ENCODE data around the gene AFTPH.

AFTPH gene

DNA sequence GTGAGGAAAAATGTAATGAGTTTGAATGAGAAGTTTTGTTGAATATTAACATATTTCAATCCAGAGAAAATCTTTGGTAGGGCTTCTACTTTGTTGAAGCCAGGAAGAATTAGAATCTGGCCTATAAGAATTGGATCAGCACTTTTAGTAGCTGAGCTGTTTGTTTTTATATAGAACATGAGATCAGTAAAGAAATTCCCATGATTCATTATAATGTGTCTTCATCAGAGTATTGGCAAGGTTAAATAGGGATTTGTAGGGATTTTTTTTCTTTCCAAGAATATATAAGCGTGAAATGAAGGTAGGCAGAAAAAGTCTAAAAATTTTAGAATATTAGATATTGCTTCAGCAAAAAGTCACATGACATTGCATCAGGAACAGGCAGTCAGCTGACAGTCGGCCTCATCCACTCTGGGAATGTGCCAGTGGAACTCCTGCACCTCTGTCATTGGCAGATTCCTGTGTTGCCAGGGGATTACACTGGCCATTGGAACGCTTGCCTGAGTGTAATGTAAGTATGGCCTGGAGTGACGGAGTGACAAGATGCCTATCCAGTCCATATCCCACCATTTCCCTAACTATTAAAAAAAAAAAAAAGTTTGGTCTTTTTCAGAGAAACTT, 69.0 kb downstream of the AFTPH start:
- Histone ChIP-seq H3K4me2 (ENCODE audit: low read depth, low read length, poor library complexity, severe bottlenecking) (no peak overlapping the region), H3K79me2 (ENCODE audit: insufficient read depth, low read length) (no peaks in the 10 kb centered on the region), H3K4me3 (ENCODE audit: insufficient read depth, low read length, poor library complexity, severe bottlenecking) (no peak overlapping the region), H3K9me2 (replicated peaks; ENCODE audit: insufficient read depth, low read length) (no peaks in the 10 kb centered on the region), H3K9ac (ENCODE audit: low read length) (no peak overlapping the region), H3F3A (ENCODE audit: insufficient read depth) (peaks cover 5% of the 10 kb centered on the region; the same call in 1 of the 2 replicates), H4K20me1 (ENCODE audit: low read depth, low read length) (no peaks in the 10 kb centered on the region), H3K9me3 (ENCODE audit: insufficient read depth, low read length) (no peaks in the 10 kb centered on the region), H2AFZ (ENCODE audit: low read depth, low read length, severe bottlenecking) (no peak overlapping the region), H3K27me3 (ENCODE audit: low read length) (no peaks in the 10 kb centered on the region), H3K27ac (ENCODE audit: low read depth, low read length) (no peak overlapping the region), H3K36me3 (ENCODE audit: low read length) (peaks cover 25% of the 10 kb centered on the region)
- TF ChIP-seq EZH2phosphoT487 (conservative IDR thresholded peaks at IDR 0.05; ENCODE audit: low read length) (no peak), CTCF (IDR thresholded peaks at IDR 0.05; ENCODE audit: insufficient read depth, low read length, poor library complexity, severe bottlenecking) (no peak)

DNA sequence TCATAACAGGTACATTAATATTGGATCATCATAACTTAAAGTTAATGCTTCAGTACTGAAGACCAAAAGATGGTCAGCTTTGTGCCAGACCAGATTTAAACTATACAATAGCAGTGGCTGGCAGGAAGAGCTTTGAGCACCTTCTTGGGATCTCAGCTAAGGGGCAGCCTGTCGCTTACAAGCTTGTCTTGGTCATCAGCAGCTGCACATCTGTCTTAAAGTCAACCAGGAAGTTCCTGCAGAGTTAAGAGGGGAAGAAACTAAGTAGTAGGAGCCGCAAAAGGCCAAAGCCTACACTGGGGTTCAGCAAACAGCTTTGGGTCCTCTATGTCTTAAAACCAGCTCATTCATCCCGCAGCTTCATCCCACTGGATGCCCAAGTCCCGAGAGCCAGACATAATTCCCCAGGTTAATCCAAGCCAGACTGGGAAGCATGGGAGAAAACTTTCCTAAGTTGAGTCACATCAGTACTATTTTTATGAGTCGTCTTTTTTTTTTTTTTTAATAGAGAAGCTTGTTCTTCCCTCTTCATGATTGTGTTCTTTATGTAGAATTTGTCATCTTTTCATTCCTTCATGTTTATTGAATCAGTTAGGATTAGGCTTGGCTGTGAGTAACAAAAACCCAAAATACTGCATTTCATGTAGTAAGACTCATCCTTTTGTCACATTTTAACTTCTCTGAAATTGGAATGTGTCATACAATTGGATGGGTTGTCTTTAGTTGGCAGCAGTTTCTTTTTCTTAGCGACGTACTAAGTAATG, 70.3 kb downstream of the AFTPH start:
- no peaks in the 10 kb centered on the region for H3K9me3 ChIP-seq (ENCODE audit: insufficient read depth, low read length)
- no peak overlapping the region for H2AFZ ChIP-seq (ENCODE audit: low read depth, low read length, severe bottlenecking)
- H3K27me3 ChIP-seq (ENCODE audit: low read length): no peaks in the 10 kb centered on the region
- no peaks in the 10 kb centered on the region for H3K79me2 ChIP-seq (ENCODE audit: insufficient read depth, low read length)
- TF ChIP-seq EZH2phosphoT487 (conservative IDR thresholded peaks at IDR 0.05; ENCODE audit: low read length) (no peak), CTCF (IDR thresholded peaks at IDR 0.05; ENCODE audit: insufficient read depth, low read length, poor library complexity, severe bottlenecking) (no peak)
- no peak overlapping the region for H3K9ac ChIP-seq (ENCODE audit: low read length)
- no peaks in the 10 kb centered on the region for H3K9me2 ChIP-seq (replicated peaks; ENCODE audit: insufficient read depth, low read length)
- peaks cover 14% of the 10 kb centered on the region for H3K36me3 ChIP-seq (ENCODE audit: low read length)
- no peaks in the 10 kb centered on the region for H4K20me1 ChIP-seq (ENCODE audit: low read depth, low read length)
- no peak overlapping the region for H3K4me3 ChIP-seq (ENCODE audit: insufficient read depth, low read length, poor library complexity, severe bottlenecking)
- H3K4me2 ChIP-seq (ENCODE audit: low read depth, low read length, poor library complexity, severe bottlenecking): no peak overlapping the region
- 0 out of 2 replicates have a peak, but pooled peaks cover 3% of the 10 kb centered on the region for H3F3A ChIP-seq (ENCODE audit: insufficient read depth)
- no peak overlapping the region for H3K27ac ChIP-seq (ENCODE audit: low read depth, low read length)

DNA sequence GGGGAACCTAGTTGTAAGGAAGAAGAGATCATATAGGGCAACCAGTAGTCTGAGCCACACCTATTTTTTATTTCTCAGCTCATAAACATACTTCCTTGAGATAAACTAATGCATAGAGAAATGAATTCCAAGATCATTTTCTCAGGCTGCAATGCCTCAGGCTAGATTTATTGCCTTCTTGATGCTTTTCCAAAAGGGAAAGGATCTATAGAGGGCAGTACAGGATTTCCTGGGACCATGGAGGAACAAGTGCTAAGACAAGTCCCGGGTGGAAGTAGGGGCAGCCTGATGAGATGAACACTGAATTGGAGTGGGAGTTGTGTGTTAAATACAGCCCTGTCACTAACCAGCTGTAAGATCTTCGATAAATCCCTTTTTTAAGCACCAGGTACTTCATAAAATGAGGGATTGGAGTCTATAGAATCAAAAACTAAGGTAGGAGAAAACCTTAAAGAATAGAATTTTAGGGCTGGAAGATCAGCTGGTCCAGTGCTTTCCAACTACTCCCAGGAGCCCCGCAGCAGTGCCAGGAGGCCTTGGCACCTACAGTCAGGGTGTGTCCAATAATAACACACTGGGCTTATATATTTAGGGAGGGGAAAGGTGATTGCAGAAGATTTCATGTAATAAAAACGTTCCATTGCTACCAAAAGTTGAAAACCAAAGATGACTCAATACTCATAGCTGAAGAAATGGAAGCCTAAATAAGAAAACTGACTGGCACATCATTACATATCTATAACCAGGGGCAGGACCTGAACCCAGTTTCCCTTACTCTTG, 71.5 kb downstream of the AFTPH start:
- H3K4me3 ChIP-seq (ENCODE audit: insufficient read depth, low read length, poor library complexity, severe bottlenecking): no peak overlapping the region
- TF ChIP-seq CTCF (IDR thresholded peaks at IDR 0.05; ENCODE audit: insufficient read depth, low read length, poor library complexity, severe bottlenecking) (no peak), EZH2phosphoT487 (conservative IDR thresholded peaks at IDR 0.05; ENCODE audit: low read length) (no peak)
- H3K79me2 ChIP-seq (ENCODE audit: insufficient read depth, low read length): no peaks in the 10 kb centered on the region
- 0 out of 2 replicates have a peak, but pooled peaks cover 3% of the 10 kb centered on the region for H3F3A ChIP-seq (ENCODE audit: insufficient read depth)
- no peak overlapping the region for H3K9ac ChIP-seq (ENCODE audit: low read length)
- no peak overlapping the region for H3K4me2 ChIP-seq (ENCODE audit: low read depth, low read length, poor library complexity, severe bottlenecking)
- H3K27ac ChIP-seq (ENCODE audit: low read depth, low read length): no peak overlapping the region
- peaks cover 9% of the 10 kb centered on the region for H3K36me3 ChIP-seq (ENCODE audit: low read length)
- no peak overlapping the region for H2AFZ ChIP-seq (ENCODE audit: low read depth, low read length, severe bottlenecking)
- no peaks in the 10 kb centered on the region for H3K27me3 ChIP-seq (ENCODE audit: low read length)
- no peaks in the 10 kb centered on the region for H3K9me2 ChIP-seq (replicated peaks; ENCODE audit: insufficient read depth, low read length)
- no peaks in the 10 kb centered on the region for H3K9me3 ChIP-seq (ENCODE audit: insufficient read depth, low read length)
- no peaks in the 10 kb centered on the region for H4K20me1 ChIP-seq (ENCODE audit: low read depth, low read length)
